ENCODE results near the gene SLC25A11. TPM values are rescaled to one million over a fixed set of nuclear protein-coding genes. Genes with fewer than 3 reads are reported as not detected.

SLC25A11 gene
- total and polyA plus RNA-seq, 2 donors (not counting 3 experiments of a cell fraction or from before 2014, with no cell fraction given), result 58.2 to 95.2 TPM

DNA sequence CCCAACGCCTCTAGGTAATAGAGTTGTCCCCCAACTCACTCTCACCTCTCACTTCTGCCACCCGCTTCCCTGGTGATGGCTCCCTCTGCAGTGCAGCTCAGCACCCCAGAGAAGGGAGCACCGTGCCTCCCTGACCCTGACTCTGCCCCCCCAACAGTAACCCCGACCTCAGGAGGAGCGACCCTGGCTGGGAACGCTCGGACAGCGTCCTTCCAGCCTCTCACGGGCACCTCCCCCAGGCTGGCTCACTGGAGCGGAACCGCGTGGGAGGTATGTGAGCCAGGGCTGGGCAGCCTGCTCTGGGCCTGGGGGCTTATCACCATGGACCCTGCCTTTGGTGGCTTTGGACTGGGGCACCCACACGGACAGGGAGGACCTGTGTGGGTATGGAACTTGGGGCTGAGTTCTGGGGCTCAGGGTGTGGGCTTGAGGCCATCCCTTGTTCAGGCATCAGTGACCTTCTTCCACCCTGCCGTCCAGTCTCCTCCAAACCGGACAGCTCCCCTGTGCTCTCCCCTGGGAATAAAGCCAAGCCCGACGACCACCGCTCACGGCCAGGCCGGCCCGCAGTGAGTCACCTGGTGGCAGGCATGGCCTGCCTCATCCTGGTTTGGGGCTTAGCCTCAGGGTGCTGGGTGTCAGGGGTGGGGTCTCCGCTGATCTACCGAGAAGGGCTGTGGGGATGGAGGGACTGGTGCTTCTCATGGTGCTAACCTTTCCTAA lies 47.2 kb downstream of the SLC25A11 start:
- FAIRE-seq, result no peak
- H3K36me3 ChIP-seq (ENCODE audit: control insufficient read depth in 2 of 2, extremely low read depth in 1 of 2, insufficient read depth in 2 of 2, low read length in 2 of 2), result peaks cover 1 to 66% of the 10 kb centered on the region in 2 experiments

More for the DNA sequence above, 47.2 kb downstream of the SLC25A11 start:
- H3K9me1 ChIP-seq (replicated peaks; ENCODE audit: control insufficient read depth, extremely low read depth, insufficient read depth, low read length), result no peaks in the 10 kb centered on the region
- H3K79me2 ChIP-seq (ENCODE audit: control insufficient read depth, insufficient read depth, low read length), result no peaks in the 10 kb centered on the region
- H3K4me3 ChIP-seq (replicated peaks in 1 of 3; ENCODE audit: insufficient read depth in 1 of 3, low read depth in 1 of 3, low read length in 3 of 3), result no peak overlapping the region
- CTCF ChIA-PET, result interaction anchor here (1.0 to 1.7 kb wide), 2 partner anchors 116 to 182 kb away, joined by 3 read pairs; partner anchors contain the start of gene ARRB2
- no peaks in the 10 kb centered on the region for H3K4me1 ChIP-seq (ENCODE audit: control insufficient read depth, extremely low read depth, insufficient read depth, low read length)
- no peak overlapping the region for H3K9ac ChIP-seq (replicated peaks; ENCODE audit: extremely low read depth, insufficient read depth, low read length)
- POLR2A ChIA-PET, result no interaction called here
- no peak overlapping the region for H3K27ac ChIP-seq (ENCODE audit: insufficient read depth, low read depth, low read length)
- H3K4me2 ChIP-seq (ENCODE audit: insufficient read depth, low read length), result no peak overlapping the region
- H4K20me1 ChIP-seq (replicated peaks; ENCODE audit: control insufficient read depth, extremely low read depth, insufficient read depth, low read length), result no peaks in the 10 kb centered on the region
- no peaks in the 10 kb centered on the region for H3K9me3 ChIP-seq (replicated peaks; ENCODE audit: control insufficient read depth, insufficient read depth, low read length)
- no peaks in the 10 kb centered on the region for H3K27me3 ChIP-seq (ENCODE audit: control insufficient read depth in 2 of 2, insufficient read depth in 2 of 2, low read length in 2 of 2)
- BruUV-seq (replicated peaks), result no TSS peak
- TF ChIP-seq POLR2A (IDR thresholded peaks at IDR 0.05; ENCODE audit: low read depth, low read length), result no peak
- no peak for TF ChIP-seq MAX (IDR thresholded peaks at IDR 0.05; ENCODE audit: insufficient read depth, insufficient read length)
- no peak for TF ChIP-seq GATA2 (IDR thresholded peaks at IDR 0.05; ENCODE audit: insufficient read depth, insufficient read length, low read depth, low read length)
- TF ChIP-seq FOS (IDR thresholded peaks at IDR 0.05; ENCODE audit: borderline replicate concordance, insufficient read depth, low read length), result no peak
- no peak for TF ChIP-seq EZH2 (IDR thresholded peaks at IDR 0.05; ENCODE audit: borderline replicate concordance, low read depth, low read length, severe bottlenecking)
- no peak for TF ChIP-seq POLR2AphosphoS5 (IDR thresholded peaks at IDR 0.05; ENCODE audit: insufficient read depth, low read depth, low read length)
- TF ChIP-seq, protein P1, sequence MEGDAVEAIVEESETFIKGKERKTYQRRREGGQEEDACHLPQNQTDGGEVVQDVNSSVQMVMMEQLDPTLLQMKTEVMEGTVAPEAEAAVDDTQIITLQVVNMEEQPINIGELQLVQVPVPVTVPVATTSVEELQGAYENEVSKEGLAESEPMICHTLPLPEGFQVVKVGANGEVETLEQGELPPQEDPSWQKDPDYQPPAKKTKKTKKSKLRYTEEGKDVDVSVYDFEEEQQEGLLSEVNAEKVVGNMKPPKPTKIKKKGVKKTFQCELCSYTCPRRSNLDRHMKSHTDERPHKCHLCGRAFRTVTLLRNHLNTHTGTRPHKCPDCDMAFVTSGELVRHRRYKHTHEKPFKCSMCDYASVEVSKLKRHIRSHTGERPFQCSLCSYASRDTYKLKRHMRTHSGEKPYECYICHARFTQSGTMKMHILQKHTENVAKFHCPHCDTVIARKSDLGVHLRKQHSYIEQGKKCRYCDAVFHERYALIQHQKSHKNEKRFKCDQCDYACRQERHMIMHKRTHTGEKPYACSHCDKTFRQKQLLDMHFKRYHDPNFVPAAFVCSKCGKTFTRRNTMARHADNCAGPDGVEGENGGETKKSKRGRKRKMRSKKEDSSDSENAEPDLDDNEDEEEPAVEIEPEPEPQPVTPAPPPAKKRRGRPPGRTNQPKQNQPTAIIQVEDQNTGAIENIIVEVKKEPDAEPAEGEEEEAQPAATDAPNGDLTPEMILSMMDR (IDR thresholded peaks at IDR 0.05; ENCODE audit: extremely low read depth in 1 of 2, insufficient read depth in 1 of 2, low read depth in 1 of 2, low read length in 2 of 2), result no peak
- no peak for TF ChIP-seq JUN (IDR thresholded peaks at IDR 0.05; ENCODE audit: borderline replicate concordance, insufficient read depth, insufficient read length, low read depth)
- TF ChIP-seq MYC (IDR thresholded peaks at IDR 0.05; ENCODE audit: low read depth, low read length), result no peak
- intact Hi-C loops (cut with micrococcal nuclease) (no loop called here), dilution Hi-C loops (cut with MboI; ENCODE audit: extremely low pct_ligation_motif_present, low sequenced_read_pairs) (no loop called here)
- DNase-seq (ENCODE audit: low read depth, low spot score), result no peak
- H2AFZ ChIP-seq (ENCODE audit: low read depth, low read length), result no peak overlapping the region
